Breast epithelium (tissue), 3 donors: ENCODE results near the gene DTNA.

ENCODE experiments used
- POLR2A ChIP-seq: fragments of 450-650 bp; IDR thresholded peaks from one replicate; pipeline ENCODE4 v1.6.1; 2016; ENCODE audit warnings: antibody characterized with exemption, mild to moderate bottlenecking, moderate library complexity
- TF ChIP-seq, protein P1 (sequence below), 3 donors: fragments of 450-650 bp; IDR thresholded peaks; one replicate each; pipeline ENCODE4 v1.5.1; 2016 to 2017; ENCODE audit warnings: antibody characterized with exemption in 3 of 3, mild to moderate bottlenecking in 3 of 3, moderate library complexity in 3 of 3

DNA sequence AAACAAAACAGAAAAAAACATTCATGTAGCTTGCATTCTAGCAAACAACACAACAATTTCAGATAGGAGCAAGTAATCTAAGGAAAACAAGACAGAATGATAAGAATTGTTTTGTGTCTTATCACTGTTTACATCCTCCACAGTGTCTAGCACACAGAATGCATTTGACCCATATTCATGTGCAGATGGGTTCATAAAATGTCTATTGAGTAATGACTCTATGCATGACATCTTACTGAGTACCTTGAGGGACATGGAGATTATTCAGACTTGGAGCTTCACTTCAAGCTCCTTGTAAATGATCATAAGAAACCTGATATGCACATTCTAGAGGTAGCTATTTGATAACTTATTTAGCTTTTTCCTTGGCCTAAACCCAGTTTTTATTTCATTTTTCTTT lies 69.0 kb downstream of the DTNA start:
- TF ChIP-seq, protein P1, sequence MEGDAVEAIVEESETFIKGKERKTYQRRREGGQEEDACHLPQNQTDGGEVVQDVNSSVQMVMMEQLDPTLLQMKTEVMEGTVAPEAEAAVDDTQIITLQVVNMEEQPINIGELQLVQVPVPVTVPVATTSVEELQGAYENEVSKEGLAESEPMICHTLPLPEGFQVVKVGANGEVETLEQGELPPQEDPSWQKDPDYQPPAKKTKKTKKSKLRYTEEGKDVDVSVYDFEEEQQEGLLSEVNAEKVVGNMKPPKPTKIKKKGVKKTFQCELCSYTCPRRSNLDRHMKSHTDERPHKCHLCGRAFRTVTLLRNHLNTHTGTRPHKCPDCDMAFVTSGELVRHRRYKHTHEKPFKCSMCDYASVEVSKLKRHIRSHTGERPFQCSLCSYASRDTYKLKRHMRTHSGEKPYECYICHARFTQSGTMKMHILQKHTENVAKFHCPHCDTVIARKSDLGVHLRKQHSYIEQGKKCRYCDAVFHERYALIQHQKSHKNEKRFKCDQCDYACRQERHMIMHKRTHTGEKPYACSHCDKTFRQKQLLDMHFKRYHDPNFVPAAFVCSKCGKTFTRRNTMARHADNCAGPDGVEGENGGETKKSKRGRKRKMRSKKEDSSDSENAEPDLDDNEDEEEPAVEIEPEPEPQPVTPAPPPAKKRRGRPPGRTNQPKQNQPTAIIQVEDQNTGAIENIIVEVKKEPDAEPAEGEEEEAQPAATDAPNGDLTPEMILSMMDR (IDR thresholded peaks at IDR 0.05), result no peak
- no peak for TF ChIP-seq POLR2A
